ENCODE results near the gene ALX4.

GRCh38 chr11:44224867-44225501, 85.0 kb downstream of the ALX4 start:
- TF ChIP-seq CTCF (conservative IDR thresholded peaks at IDR 0.05 in 1 of 2, IDR thresholded peaks at IDR 0.05 in 1 of 2; ENCODE audit: low read depth in 1 of 2, low read length in 2 of 2) (no peak), EZH2 (IDR thresholded peaks at IDR 0.05; ENCODE audit: low read length, missing control alignments) (no peak)
